ENCODE data around the gene DCPS.
"Not testable (repeated sequence)": the region's sequence is repeated elsewhere in the genome, so short reads cannot be mapped to it uniquely, and the experiment has no call there.

DCPS gene

DNA sequence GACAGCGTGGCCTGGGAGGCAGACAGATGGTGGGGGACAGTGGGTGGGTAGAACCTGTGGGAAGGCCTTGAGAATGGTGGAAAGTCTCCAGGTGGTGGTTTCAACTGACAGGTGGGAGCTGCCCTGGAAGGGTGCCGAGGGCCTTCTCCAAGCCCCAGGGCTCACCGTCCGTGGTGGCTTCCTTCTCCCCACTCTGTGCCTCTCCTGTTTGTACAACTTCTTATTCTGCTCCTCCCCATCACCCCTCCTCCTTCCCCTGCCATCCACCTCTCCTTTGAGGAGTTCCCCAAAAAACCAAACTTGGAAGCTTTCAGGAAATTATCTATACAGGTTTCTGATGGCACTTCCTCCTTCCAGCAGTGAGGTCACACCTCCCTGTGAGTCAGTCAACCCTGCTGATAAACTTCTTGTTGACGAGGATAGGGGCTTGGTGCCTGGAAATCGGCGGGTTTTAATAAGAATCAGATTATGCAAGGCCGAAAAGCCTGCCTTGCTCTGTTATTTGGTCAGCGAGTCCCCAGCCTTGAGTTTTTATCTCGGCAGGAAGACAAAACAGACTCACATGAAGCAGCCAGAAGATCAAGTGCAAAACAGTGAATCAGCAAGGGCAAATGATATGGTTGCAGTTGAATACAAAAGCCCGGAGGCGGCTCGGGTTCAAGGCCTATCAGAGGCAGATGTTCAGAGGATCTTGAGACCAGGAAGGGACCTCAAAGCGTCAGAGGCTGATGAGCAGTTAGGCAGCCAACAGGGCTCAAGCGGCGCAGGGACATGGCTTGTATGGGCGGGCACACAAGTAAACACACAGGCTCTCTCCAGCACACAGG is 42.1 kb downstream of the DCPS start:
- DNase-seq: no peak

DNA sequence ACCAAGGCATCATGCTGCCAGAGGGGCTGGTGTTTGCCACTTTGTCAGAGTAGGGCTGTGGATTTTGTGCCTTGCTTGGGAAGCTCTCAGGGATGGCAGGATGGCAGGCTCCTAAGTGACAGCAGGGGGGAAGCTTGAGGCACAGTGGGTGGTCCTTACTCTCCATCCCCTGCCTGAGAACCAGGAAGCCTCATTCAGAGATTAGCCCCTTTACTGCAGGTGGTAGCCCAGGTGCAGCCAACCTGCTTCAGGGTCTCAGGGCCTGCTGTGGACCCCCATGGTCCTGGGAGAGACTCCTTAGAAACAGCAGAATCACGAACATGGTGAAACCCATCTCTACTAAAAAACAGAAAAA is 42.7 kb downstream of the DCPS start:
- DNase-seq: no peak

DNA sequence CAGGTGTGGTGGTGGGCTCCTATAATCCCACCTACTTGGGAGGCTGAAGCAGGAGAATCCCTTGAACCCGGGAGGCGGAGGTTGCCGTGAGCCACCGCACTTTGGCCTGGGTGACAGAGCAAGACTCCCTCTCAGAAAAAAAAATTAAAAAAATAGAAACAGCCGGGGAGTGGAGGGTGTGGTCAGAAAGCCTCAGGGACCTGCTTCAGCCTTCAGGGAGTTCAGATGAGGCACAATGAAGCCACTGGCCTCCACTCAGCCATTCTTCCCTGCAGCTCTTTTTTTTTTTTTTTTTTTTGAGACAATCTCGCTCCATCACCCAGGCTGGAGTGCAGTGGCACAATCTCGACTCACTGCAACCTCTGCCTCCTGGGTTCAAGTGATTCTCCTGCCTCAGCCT is 43.1 kb downstream of the DCPS start:
- DNase-seq: not testable (repeated sequence)

DNA sequence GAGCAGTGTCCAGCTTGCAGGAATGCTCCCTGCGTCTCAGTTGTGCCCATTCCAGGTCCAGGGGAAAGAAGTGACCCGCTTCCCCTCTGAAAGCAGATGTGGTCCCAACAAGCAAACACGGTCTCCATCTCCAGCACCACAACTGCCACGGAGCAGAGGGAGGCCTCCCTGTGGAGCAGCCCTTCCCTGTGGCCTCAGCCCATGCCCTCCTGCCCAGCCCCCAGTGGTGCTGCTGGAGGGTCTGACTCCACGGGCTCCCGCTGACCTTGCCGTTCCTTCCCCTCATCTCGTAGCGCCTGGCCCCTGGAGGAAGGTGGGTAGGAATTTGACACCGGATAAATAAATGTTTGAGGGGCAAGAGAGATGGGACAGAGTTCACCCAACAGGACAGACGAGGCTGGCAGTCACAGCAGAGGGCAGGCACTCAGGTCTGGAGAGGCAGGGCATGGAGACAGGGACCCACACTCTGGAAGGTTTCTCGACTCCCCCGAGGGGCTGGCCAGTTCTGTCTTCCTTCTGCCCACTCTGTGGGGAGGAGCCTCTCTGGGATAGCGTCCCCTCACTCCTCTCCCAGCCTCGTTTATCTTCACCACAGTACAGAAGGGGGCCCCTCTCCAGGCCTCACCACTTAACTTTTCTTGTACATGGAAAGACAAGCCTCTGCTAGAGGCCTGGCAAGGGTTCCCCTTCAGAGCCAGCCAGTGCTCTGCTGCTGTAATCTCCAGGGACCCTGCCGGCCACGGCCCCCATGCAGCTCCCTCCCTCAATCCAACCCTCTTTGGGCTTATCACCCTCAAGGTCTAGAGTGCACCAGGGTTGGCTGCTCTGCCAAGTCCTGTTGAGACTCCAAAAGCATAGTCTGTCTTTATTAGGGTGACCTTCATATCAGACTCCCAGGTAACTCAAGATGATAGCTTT is 44.1 kb downstream of the DCPS start:
- DNase-seq: no peak

DNA sequence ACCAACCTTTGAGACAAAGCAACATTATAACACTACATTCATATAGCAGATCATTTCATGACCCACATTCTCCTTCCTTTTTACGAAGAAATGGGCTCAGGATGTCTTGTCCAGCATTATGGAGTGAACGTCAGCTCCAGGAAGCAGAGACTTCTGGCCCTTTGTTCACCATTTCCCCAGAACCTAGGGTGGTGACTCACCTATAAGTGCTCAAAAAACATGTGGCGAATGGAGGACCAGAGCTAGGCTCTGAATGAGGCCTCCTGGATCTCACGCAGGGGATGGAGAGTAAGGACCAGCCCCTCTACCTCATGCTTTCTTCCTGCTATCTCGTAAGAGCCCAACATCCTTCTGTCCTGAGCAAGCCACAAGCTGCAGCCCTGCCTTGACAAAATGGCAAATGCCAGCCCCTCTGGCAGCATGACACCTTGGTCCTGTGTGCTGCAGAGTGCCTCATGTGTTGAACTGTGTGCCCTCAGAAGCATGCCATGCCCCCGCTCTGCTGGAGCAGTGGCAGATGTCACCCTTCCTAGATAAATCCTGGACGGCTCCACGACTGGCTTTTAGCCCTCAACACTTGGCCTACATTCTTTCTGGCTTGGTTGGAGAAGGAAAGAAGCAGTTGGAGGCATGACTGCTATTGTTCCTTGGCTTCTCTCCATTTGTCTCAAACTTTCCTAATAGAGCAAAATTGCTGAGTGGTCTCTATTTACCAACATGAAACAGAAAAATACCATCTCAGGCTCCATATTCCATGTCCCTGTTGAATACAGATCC is 45.1 kb downstream of the DCPS start:
- DNase-seq: no peak

DNA sequence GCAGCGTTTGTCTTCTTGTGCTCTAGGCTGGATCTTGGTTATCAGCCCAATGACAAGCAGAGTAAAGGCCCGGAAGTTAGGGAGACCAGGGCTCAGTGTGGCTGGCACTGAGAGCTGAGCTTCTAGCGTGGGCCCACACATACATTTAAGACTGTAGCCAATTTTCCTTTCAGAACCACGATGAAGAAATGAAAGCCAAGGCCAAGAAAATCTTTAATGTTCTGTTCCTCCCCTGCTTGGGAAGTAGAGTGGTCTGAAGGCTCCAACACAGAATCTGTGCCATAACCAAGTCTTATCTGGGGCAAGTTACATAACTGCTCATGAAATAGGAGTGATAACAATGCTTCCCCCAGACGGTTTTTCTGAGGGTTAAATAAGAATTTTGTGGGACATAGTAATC is 47.0 kb downstream of the DCPS start:
- DNase-seq: no peak

DNA sequence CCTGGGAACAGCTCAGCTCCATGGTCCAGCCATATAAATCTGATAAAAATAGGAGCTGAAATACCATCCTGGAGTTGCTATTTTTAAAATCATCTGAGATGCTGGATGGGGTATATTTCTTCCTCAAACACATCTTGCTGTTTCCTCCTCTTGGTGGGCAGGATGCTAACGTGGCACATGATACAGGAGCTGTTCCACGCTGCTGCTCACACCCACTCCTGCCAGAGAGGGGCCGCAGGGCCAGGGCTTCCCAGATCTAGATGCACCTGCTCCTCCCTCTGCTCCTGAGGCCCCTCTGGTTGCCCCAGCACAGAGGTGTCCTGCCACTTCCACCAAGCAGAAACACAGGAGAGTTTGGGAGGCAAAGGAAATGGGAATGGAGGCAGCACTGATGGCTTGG is 48.3 kb downstream of the DCPS start:
- DNase-seq: no peak

DNA sequence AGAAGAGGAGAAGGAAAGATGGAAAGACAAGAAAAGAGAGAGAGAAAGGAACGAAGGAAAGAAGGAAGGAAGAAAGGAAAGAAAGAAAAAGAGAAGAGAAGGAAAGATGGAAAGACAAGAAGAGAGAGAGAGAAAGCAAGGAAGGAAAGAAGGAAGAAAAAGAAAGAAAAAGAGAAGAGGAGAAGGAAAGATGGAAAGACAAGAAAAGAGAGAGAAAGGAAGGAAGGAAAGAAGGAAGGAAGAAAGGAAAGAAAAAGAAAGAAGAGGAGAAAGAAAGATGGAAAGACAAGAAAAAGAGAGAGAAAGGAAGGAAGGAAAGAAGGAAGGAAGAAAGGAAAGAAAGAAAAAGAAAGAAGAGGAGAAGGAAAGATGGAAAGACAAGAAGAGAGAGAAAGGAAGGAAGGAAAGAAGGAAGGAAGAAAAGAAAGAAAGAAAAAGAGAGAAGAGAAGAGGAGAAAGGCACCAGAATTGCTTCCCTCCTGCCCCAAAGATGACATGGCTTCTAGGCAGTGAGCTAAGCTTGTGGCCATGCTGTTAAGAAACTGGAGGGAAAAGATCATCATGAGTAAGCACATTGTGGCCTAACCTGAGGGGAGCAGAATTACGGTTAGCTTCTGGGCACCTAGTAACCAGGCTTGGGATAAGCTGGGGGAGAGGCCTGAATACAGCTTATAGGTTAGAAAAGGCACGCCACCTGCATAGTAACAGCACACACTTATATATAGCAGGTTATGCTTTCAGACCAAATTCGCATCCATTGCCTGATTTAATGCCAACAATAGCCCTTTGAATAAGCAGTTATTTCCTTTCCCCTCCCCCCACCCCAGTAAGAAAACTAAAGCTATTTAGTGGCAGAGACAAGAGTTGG is 49.3 kb downstream of the DCPS start:
- no peak for DNase-seq

DNA sequence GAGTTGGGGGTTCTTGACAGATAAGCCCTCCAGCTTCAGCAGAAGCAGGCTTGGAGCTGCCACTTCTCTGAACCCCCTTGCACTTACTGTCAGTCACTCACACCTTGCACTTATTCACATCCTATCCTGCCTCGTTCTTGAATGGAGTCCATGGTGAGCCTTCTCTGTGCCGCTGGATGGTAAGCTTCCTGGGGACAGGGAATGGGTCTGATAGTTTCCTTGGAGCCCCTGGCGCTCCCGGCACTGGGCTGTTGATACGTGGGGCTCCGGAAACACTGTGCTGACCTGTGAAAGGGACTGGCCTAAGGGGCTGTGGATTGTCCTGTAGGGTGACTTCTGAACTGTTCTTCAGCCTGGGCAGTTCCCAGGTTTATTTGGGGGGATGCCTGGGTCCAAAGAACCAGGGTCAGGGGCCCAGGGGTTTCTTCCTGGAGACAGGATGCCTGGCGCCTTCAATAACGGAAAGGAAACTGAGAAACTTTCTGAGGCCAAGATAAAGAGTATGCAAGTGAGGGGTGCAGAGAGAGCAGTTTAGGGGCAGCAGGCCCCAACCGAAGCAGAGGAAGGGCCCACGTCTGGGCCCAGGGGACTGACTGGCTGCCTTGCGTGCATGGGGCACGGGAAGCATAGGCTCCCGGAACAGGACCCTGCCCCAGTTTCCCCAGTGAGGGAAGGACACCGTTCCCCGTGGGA is 50.9 kb downstream of the DCPS start:
- no peak for DNase-seq

DNA sequence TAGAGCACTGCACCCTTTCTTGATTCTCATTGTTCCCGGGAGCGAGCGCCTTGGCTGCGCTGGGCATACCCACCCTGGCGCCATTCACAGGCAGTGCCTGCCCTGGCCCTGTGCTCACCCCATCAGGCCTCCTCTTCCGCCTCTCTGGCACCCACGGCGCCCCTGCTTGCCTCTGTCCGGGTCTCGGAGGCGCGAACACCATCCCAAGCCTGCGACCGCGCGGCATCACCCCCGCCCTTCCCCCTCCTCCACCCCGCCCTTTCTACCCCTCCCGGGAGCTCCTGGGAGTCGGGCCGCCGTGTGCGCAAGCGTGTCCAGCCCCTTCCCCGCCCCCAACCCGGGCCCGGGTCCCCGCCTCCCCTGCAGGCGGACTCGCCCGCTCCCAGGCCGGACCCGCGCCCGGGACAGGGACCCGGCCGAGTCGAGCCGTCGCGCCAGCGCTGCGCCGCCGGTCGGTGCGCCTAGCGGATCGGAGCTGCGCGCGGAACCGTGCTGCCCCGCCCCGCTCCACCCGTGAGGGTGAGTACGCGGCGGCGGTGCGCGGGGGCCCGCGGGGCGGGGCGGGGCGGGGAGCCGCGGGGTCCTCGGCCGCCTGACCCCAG is 51.6 kb downstream of the DCPS start, which contains the start of gene ST3GAL4:
Gene ST3GAL4 (plus strand): TSS at position 363 of the 602 bp plus-strand sequence. CDS start 50,470 bp downstream, outside the sequence.
- DNase-seq: peak; percentile 68

DNA sequence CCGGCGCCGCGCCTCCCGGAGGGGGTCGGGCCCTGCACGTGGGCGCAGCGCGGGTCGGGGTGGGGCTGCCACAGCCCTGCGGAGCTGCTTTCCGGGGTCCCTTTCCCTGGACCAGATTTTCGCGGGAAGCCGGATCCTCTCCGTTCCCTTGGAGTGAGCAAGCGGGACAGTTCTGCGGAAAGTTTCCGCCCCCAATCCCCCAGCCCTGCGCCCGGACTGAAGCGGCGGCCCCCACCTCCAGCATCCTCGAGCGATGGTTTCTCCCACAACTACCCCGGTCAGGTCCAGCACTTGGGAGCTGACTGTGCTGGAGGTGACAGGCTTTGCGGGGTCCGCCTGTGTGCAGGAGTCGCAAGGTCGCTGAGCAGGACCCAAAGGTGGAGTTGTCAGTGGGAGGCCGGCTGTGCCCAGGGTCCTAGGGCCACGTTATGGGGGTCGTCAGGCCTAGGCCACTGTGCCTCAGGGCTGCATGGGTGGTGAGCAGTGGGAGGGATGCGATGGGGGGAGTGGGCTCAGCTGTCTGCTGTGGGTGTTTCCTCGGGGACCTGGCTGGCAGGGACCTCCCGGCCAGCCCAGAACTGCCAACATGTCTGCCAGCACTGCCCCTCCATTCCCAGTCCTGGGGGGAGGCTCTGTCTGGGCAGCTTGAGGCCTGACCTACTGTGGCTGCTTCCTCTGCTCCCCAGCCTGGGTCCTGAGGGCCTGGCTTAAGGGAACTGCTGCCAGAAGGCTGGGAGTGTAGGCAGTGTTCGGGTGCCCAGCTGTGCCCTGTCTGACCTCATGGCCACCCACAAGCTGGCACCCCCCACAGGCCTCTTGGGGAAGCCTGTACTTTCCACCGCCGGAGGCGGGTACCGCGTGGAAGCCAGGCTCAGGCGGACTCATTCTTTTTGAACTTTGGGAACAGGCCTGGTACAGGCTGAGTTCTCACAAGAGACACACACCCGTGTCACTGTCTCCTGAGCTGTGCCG is 52.4 kb downstream of the DCPS start:
- DNase-seq: peak; percentile 25

DNA sequence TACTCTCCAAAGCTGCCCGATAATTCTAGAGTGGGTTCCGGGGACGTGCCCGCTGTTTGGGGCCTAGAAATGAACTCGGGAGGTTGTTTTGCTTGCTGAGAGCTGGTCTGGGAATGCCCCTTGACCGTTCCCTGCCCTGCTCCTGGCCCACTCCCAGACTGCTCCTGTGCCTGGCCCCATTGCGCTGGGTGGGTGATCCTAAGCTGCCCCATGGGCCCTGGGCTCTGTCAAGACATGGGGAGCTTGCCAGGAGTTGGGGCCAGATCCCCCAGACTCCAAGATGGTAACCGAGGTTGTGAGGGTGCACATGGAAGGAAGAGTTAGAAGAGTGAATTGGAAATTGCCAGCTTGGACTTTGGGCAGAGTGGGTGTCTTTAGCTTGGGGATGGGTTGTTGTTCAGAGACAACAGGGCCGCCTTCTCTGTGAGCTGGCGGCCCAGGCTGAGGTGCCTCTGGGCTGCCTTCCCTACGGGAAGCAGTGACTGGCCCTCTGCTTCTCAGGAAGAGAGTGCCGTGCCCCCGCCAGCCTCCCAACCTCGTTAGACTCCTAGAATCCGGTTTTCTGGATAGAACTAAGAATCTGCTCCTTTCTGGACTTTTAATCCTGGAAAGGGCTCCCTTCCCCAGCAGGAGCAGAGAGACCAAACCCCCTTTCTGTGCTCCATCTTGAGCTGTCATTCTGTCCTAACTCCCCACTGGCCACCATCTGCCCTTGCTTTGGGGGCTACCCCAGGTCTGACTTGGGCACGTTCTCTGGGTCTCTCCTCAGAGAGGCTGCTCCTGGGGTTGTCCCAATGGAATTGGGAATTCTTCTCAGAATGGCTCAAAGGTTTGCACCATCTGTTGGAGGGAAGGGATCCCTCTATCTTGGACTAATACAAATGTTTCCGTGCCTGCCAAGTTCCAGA is 53.4 kb downstream of the DCPS start:
- DNase-seq: no peak

DNA sequence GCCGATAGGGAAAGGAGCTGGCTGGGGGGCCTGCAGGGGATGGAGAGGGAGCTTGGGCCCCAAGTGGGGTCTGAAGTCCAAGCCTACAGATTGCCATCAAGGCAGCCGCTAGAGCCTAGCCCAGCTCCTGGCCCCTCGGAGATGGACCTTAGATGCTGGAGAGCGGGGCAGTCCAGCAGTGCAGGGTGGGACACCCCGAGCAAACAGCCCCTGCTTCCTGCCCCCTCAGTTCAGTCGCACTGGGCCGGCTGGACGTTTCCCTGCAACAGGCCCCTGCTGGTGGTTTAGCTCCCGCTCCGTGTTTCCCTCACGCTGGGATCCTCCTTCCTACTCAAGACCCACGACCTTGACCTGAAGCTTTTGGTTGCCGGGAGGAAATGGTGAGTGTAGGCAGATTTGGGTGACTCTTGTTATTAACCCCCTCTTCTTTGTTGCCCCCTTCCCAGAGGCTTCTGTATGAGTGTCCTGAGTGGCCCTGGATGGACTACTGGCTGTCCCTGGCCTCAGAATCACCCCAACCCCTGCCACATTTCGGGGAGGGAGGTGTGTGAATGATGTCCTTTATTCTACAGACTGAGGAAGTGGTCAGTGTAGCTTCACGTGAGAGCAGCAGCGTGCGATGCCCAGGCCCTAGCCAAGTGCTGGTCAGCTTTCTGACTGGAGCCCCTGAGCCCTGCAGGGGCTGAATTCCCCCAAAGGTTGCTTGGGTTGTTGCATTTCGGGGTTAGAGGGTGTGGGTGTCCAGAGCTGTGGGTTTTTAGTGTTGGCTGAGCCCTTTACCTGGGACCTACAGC is 54.3 kb downstream of the DCPS start:
- DNase-seq: no peak

DNA sequence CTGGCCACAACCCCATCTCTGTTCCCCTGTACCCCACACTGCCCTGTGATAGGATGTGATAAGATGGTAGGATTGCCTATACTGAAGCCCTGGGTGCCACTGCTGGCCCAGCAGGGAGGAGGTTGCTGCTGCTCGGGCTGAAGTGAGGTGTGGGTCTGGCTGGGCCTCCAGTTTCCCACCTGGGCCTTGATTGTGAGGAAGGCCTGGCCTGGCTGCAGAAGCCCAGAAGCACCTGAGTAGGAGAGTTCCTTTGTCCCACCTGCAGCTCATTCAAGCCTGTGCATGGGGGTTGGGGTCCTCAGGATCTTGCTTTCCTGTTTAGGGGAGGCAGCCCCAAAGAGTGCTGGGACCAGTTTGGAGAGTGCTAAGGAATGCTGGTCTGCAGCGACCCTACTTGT is 54.9 kb downstream of the DCPS start:
- DNase-seq: no peak

DNA sequence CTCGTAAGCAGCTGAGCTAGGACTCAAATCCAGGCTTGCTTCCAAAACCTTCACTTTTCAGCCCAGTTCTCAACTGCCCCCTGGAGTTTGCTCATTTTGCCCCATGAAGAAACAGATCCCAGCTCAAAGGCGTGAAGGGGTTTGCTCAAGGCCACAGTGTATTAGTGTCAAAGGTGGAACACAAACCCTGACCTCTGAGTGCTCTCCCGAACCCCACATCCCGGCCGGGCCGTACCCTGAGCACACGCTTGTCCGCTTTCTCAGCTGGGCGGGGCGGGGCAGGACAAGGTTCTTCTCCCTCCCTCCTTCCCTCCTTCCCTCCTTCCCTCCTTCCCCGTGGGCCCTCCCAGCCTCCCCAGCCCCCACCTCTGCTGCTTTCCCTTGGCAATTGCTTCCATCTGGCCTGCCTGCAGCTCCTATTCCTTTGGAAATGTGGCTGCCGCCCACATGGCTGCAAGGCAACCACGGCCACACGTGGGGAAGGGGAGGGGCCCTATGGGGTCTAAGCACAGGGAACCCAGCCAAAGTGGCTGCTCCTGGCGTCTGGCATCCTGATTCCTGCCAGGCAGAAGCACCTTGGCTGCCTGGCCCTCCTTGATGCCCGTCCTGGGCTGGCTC is 55.7 kb downstream of the DCPS start:
- DNase-seq: no peak

DNA sequence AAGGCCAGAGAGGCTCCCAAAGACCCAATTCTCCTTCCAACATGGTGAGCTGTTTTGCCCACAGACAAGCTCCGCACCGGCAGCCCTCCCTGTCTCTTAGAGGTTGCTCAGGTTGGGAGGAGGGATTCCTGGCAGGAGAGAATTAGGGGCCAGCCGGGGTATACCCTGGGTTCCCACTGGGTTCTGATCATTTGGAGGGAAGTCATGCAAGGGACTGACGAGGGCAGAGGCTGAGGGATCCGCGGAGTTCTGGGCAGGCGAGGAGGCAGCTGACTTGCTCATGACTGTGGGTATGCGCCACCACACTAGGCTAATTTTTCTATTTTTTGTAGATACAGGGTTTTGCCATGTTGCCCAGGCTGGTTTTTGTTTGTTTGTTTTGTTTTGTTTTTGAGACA is 56.2 kb downstream of the DCPS start:
- DNase-seq: no peak

DNA sequence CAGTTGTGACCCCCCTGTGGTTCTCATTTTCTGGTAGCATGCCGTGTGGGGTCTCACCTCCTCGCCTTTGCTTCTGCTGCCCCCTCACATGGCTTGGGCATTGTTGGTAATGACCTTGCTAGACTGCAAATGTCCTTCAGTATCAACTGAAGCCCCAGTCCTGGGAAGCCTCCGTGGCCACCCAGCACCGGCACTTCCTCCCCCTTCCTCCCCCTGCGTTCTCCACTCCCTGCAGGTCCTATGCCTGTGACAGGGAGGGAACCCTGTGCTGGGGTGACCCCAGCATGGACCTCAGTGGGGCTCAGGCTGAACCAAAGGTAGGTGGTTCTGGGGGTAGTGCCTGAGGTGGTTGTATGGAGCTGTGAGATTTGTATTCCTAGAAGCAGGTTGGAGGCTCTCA is 57.5 kb downstream of the DCPS start:
- no peak for DNase-seq
